ENCODE measurements around the gene HGF.
A peak's percentile ranks its signal among the peaks of the same experiment; 100 is the strongest.

Gene HGF

GRCh38 chr7:81682873-81683272 lies 87.0 kb downstream of the HGF start:
- no peak for DNase-seq (ENCODE audit: low spot score)

GRCh38 chr7:81680120-81680519 lies 89.7 kb downstream of the HGF start:
- no peak for DNase-seq (ENCODE audit: low spot score)

- DNase-seq (ENCODE audit: low spot score) = peak; percentile 3
Observed at GRCh38 chr7:81676813-81677212, 93.0 kb downstream of the HGF start.

GRCh38 chr7:81676105-81676811 lies 93.6 kb downstream of the HGF start:
- no peak for DNase-seq (ENCODE audit: low spot score)

DNA sequence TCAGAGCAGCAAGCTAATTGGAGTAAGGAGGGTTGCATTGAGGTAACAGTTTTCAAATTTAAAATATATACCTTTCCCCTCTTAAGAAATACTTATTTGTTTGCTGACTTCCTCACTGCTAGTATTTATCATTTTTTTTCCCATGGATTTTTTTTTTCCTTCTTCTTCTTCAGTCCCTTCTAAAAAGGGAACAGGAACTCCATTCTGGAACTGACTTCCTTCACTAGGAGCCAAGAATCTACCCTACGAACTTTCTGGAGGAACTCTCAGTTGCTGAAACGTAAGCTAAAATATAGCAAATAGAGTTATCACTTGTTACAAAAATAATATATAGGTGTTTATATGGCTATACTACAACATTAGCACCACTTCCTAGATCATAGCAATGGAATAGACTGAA lies 95.4 kb downstream of the HGF start:
- no peak for DNase-seq (ENCODE audit: low spot score)

- no peak for DNase-seq (ENCODE audit: low spot score)
Observed at GRCh38 chr7:81672872-81673271, 97.0 kb downstream of the HGF start.

DNA sequence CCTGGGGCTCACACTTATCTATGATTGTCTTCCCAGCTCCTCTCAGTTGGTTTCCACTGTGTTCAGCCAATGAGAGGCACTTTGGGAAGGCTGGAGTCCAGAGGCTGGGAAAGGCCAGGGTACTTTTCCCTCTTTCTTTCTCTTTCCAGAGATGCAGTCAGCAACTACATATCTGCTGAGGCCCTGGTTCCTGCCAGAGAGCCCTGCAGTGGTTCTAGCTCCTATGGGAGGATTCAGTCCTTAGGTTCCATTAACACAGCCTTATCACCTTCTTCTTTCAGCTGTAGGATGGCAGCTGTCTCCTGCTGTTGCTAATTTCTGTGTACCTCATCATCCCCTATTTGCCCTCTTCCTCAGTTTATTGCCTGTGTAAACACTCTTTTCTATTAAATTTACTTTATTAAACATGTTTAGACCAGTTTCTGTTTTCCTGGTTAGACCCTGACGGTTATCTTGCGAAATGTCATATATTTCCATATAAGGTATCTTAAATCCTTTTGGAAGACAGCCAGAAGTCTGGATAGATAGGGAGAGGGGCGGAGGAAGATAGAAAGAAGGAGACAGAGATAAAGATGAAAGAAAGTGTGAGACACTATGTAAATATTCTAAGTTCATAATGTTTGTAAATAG lies 100.3 kb downstream of the HGF start:
- no peak for DNase-seq (ENCODE audit: low spot score)

- no peak for DNase-seq (ENCODE audit: low spot score)
Observed at GRCh38 chr7:81666209-81666608, 103.6 kb downstream of the HGF start.

- no peak for DNase-seq (ENCODE audit: low spot score)
Observed at GRCh38 chr7:81665236-81665635, 104.6 kb downstream of the HGF start.

GRCh38 chr7:81664304-81664703 lies 105.5 kb downstream of the HGF start:
- DNase-seq (ENCODE audit: low spot score) = no peak

GRCh38 chr7:81662531-81662930 lies 107.3 kb downstream of the HGF start:
- DNase-seq (ENCODE audit: low spot score) = no peak

DNA sequence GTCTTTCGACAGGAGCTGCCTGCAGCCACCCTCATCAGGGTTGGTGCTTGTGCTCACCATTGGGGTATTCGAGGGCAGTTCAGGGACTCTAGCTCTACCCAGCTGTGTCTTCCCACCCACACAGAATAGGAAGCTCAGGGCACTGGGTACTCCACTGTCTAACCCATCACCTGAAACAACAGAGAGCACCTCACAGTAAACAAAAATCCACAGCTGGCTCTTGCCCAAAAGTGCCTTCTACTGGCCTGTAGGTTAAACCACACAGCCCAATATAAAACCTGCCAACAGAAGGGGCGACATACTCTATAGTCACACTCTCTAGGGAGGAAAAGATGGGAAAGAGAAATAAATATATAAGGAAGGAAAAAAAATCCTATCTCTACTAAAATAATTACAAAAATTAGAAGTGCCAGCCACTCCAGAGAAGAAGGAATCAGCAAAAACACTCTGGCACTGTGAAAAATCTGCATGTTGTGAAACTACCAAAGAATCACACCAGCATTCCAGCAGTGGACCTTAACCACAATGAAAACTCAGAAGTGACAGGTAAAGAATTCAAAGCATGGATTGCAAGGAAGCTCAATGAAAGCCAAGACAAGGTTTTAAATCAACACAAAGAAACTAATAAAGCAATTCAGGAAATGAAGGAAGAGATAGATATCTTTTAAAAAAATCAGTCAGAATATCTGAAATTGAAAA lies 110.0 kb downstream of the HGF start:
- DNase-seq (ENCODE audit: low spot score) = peak; percentile 13

GRCh38 chr7:81657551-81657950 lies 112.3 kb downstream of the HGF start:
- no peak for DNase-seq (ENCODE audit: low spot score)

- no peak for DNase-seq (ENCODE audit: low spot score)
Observed at GRCh38 chr7:81655271-81655670, 114.6 kb downstream of the HGF start.

DNA sequence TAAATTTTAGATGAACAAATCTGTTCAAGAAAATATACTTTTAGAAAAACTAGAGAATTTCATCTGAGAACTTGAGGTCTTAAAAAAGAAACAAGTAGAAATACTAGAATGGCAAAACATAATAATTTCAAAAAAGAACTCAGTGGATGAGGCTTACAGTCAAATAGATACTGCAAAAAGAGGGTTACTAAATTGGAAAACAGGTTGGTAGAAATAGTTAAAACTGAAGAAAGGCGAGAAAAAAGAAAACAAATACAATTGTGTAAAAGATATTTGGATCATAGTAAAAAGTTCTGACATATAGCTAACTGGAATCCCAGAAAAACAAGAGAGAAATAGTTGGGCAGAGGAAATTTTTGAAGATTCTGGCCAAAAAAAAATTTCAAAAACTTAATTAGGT lies 117.6 kb downstream of the HGF start:
- no peak for DNase-seq (ENCODE audit: low spot score)

Measured in kidney tubule cell (primary cell).